ENCODE results near the gene CDK14.
"Not testable (repeated sequence)": the region's sequence is repeated elsewhere in the genome, so short reads cannot be mapped to it uniquely, and the experiment has no call there.

The CDK14 gene

GRCh38 chr7:91157579-91158320 lies 561.6 kb downstream of the CDK14 start:
- DNase-seq (ENCODE audit: low spot score), result no peak

DNA sequence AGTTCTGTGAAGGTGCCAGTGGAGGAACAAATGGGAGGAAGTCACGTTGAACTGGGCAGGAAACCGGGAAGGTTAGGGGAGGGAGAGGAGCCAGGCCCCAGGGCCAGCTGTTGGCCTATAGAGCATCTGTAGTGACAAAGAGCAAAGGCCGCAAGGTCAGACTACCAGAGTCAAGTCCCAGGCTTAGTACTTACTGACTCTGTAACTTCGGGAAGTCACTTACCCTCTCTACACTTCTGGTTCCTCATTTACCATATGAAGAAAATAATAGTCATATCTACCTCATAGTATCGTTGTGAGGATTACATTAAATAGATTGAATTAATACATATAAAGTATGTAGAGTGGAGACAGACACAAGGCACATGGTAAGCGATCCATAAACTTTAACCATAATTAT lies 566.3 kb downstream of the CDK14 start:
- no peak for DNase-seq (ENCODE audit: low spot score)

GRCh38 chr7:91164506-91164905 lies 568.4 kb downstream of the CDK14 start:
- DNase-seq (ENCODE audit: low spot score), result no peak

- no peak for DNase-seq (ENCODE audit: low spot score)
Observed at GRCh38 chr7:91165006-91165845, 569.1 kb downstream of the CDK14 start.

DNA sequence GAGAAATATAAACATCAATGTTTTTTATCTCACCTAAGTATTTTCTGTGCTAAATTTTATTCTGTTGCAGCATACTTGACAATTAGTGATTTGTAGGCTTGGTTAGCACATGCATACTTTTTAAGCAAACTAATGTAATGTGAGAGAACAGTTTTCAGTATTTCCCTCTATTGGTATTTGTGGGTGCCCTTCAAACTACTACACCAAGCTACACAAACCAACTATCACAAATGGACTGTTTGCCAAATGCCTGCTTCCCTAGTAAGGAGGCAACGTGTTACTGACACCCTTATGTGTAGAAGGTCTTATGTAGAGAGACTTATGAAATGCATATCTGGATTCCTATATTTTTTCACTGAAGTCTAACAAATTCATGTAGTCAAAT lies 569.7 kb downstream of the CDK14 start:
- DNase-seq (ENCODE audit: low spot score), result no peak

- no peak for DNase-seq (ENCODE audit: low spot score)
Observed at GRCh38 chr7:91168871-91169829, 573.0 kb downstream of the CDK14 start.

- DNase-seq (ENCODE audit: low spot score), result no peak
Observed at GRCh38 chr7:91169830-91170191, 573.7 kb downstream of the CDK14 start.

DNA sequence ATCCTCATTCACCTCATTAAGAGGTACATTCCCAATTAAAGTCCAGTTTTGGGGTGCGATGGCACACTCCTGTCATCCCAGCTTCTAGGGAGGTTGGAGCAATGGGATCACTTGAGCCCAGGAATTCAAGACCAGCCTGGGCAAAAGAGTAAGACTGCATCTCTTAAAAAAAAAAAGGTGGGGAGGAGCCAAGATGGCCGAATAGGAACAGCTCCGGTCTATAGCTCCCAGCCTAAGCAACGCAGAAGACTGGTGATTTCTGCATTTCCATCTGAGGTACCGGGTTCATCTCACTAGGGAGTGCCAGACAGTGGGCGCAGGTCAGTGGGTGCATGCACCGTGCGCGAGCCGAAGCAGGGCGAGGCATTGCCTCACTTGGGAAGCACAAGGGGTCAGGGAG lies 577.1 kb downstream of the CDK14 start:
- not testable (repeated sequence) for DNase-seq (ENCODE audit: low spot score)

- DNase-seq (ENCODE audit: low spot score), result no peak
Observed at GRCh38 chr7:91180746-91181145, 584.6 kb downstream of the CDK14 start.

DNA sequence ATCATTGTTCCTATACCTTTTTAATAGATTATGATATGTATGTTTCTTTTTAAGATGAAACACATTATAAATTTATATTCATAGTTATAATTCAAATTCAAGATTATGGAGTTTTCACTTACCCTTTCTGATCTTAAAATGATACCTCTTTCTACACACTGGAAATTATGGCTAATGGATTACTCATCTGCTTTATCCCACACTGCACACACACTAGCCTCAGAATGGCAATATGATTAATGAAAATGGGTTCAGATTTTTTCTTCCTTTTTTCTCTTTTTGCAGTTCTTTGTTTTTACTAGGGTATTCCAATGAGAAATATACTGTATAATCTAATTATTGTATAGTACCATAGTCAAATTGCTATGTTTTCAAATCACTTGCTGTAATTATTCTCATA lies 585.8 kb downstream of the CDK14 start:
- DNase-seq (ENCODE audit: low spot score), result no peak

- DNase-seq (ENCODE audit: low spot score), result no peak
Observed at GRCh38 chr7:91182819-91183764, 587.0 kb downstream of the CDK14 start.

- no peak for DNase-seq (ENCODE audit: low spot score)
Observed at GRCh38 chr7:91185771-91186170, 589.6 kb downstream of the CDK14 start.

DNA sequence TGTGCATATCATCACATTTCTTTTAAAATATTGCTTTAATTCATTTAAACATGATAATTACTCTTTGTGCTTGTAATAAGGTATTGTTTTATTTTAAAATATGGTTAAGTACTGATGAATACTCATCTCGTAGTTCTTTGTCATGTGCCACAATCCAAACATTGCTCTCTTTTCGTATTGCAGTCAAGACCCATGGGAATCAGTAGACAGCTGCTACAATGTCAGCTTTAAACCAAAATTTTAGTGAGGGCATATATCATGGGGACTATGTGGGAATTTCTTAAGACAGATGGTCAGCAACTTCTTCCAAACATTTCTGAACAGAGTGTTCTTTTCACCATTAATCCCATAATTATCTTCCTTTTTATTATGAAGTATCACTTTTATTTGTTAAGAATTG lies 590.9 kb downstream of the CDK14 start:
- DNase-seq (ENCODE audit: low spot score), result no peak

- no peak for DNase-seq (ENCODE audit: low spot score)
Observed at GRCh38 chr7:91191771-91192170, 595.6 kb downstream of the CDK14 start.

DNA sequence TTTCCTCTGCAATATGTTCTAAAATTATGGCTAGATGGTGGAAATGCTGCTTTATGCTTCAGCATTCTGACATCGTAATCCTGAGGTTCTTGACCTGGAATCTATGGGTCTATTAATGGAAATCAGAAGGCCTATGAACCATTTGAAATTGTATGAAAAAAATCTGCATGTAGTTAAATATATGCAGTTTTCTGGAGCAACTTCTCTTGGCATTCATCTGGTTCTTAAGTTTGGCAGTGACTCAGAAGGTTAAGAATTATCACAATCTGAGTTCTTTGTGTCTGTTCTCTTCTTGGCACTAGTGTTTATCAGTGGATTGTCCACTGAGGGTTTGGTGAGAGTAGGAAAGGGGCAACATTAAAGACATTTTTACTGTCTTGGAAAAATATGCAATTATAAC lies 597.0 kb downstream of the CDK14 start:
- DNase-seq (ENCODE audit: low spot score), result no peak

- no peak for DNase-seq (ENCODE audit: low spot score)
Observed at GRCh38 chr7:91194841-91195240, 598.7 kb downstream of the CDK14 start.

GRCh38 chr7:91196058-91196457 lies 599.9 kb downstream of the CDK14 start:
- no peak for DNase-seq (ENCODE audit: low spot score)

GRCh38 chr7:91198371-91198770 lies 602.2 kb downstream of the CDK14 start:
- DNase-seq (ENCODE audit: low spot score), result no peak

DNA sequence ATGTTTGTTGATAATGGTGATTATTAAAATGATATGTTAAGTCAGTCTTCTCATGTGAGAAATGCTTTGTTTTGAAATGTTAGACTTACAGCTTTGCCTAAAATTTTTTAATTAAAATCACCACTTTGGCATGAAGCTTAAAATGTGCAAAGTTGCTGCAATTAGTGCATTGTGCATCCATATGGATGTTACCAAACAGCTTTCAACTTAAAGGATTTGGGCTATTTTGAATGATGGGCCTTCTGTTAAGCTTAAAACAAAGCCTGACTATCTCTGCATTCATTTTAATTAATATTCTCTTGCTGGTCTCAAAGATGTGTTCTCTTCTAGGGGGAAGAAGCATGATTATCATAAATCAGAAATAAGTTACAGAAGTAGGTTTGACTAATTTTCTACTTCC lies 603.5 kb downstream of the CDK14 start:
- DNase-seq (ENCODE audit: low spot score), result no peak

DNA sequence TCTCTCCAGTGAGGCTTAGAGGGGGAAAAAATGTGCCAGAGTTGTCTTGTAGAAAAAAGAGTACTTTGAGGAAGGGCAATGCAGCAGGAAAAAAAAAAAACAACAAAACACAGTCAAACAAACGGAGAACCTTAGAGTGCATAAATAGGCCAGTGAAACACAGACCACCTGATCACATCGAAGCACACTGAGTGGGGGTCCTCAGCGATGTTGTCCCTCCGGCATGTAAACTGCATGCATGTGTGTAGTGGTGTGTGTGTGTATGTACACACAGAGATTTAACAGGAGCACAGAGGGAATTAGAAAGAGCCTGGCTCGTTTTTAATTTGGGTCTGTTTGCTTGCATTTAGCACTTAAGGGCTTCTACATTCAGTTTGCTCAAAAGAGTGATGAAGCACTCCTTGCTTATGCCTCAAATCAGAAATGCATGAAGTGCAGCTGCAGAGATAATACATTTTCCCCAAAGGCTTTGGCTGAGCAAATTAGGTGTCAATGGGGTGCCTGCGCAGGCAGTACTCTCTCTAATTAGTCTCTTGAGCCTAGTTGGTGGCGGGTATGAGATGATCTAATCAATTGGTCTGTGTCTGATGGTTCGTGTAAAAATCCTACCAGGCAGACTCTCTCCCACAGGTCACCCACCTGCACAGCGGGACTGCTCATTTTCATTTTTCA lies 605.5 kb downstream of the CDK14 start:
- DNase-seq (ENCODE audit: low spot score), result no peak

Measured in left forelimb (tissue), 1 donor.